Ishikawa (cell line): ENCODE data around the gene ENOX2.

ENCODE experiments used
- CEBPB ChIP-seq: IDR thresholded peaks from 2 replicates; pipeline ENCODE4 v1.6.1; 2012
- CREB1 ChIP-seq: IDR thresholded peaks from 2 replicates; pipeline ENCODE4 v1.6.1; 2012; ENCODE audit warnings: low read depth
- EGR1 ChIP-seq: IDR thresholded peaks from 2 replicates; pipeline ENCODE4 v1.6.1; 2012
- EP300 ChIP-seq: IDR thresholded peaks from 2 replicates; pipeline ENCODE4 v1.6.1; 2012; ENCODE audit warnings: borderline replicate concordance
- FOXM1 ChIP-seq: IDR thresholded peaks from 2 replicates; pipeline ENCODE4 v1.6.1; 2012; ENCODE audit warnings: low read depth, borderline replicate concordance
- MAX ChIP-seq: IDR thresholded peaks from 2 replicates; pipeline ENCODE4 v1.6.1; 2012
- NFIC ChIP-seq: IDR thresholded peaks from 2 replicates; pipeline ENCODE4 v1.6.1; 2012
- RAD21 ChIP-seq: IDR thresholded peaks from 2 replicates; pipeline ENCODE4 v1.6.1; 2012; ENCODE audit warnings: low read depth
- REST ChIP-seq: IDR thresholded peaks from 2 replicates; pipeline ENCODE4 v1.6.1; 2012; ENCODE audit warnings: low read depth, mild to moderate bottlenecking
- TAF1 ChIP-seq: IDR thresholded peaks from 2 replicates; pipeline ENCODE4 v1.6.1; 2012; ENCODE audit warnings: low read depth, mild to moderate bottlenecking
- TCF12 ChIP-seq: IDR thresholded peaks from 2 replicates; pipeline ENCODE4 v1.6.1; 2012; ENCODE audit warnings: low read depth
- TEAD4 ChIP-seq: IDR thresholded peaks from 2 replicates; pipeline ENCODE4 v1.6.1; 2012
- USF1 ChIP-seq: IDR thresholded peaks from 2 replicates; pipeline ENCODE4 v1.6.1; 2012
- YY1 ChIP-seq: IDR thresholded peaks from 2 replicates; pipeline ENCODE4 v1.6.1; 2012; ENCODE audit warnings: low read depth
- ZBTB7A ChIP-seq: IDR thresholded peaks from 2 replicates; pipeline ENCODE4 v1.6.1; 2012; ENCODE audit warnings: low read depth

Gene ENOX2

GRCh38 chrX:130803537-130803936 is 99.5 kb downstream of the ENOX2 start:
- TF ChIP-seq NFIC = no peak
- TF ChIP-seq CEBPB = no peak
- TF ChIP-seq EP300 = no peak
- no peak for TF ChIP-seq REST
- no peak for TF ChIP-seq RAD21

- no peak for TF ChIP-seq MAX
- no peak for TF ChIP-seq RAD21
- no peak for TF ChIP-seq ZBTB7A
- TF ChIP-seq CEBPB = no peak
- no peak for TF ChIP-seq USF1
- TF ChIP-seq FOXM1 = no peak
- TF ChIP-seq REST = no peak
- TF ChIP-seq CREB1 = no peak
- TF ChIP-seq EGR1 = no peak
- TF ChIP-seq YY1 = no peak
- no peak for TF ChIP-seq TAF1
- no peak for TF ChIP-seq EP300
- no peak for TF ChIP-seq TCF12
- no peak for TF ChIP-seq NFIC
- TF ChIP-seq TEAD4 = no peak
Measured at GRCh38 chrX:130801901-130802300, 101.1 kb downstream of the ENOX2 start.

GRCh38 chrX:130799393-130799792 is 103.6 kb downstream of the ENOX2 start:
- no peak for TF ChIP-seq NFIC
- no peak for TF ChIP-seq RAD21

- TF ChIP-seq ZBTB7A (no peak), YY1 (no peak), TEAD4 (no peak), USF1 (no peak), EGR1 (no peak), TAF1 (no peak), CREB1 (no peak), EP300 (no peak), CEBPB (no peak), MAX (no peak), REST (no peak), NFIC (no peak), RAD21 (no peak), FOXM1 (no peak)
Measured at GRCh38 chrX:130793975-130794374, 109.0 kb downstream of the ENOX2 start.

GRCh38 chrX:130789793-130790192 is 113.2 kb downstream of the ENOX2 start:
- no peak for TF ChIP-seq NFIC
- no peak for TF ChIP-seq TAF1
- TF ChIP-seq CREB1 = no peak
- no peak for TF ChIP-seq EGR1
- TF ChIP-seq CEBPB = no peak
- no peak for TF ChIP-seq TCF12
- TF ChIP-seq MAX = no peak
- TF ChIP-seq EP300 = no peak
- no peak for TF ChIP-seq ZBTB7A
- TF ChIP-seq REST = no peak
- TF ChIP-seq FOXM1 = no peak
- TF ChIP-seq TEAD4 = no peak
- TF ChIP-seq USF1 = no peak
- no peak for TF ChIP-seq YY1
- TF ChIP-seq RAD21 = no peak
